ENCODE data around the gene SYCP2. TPM values are rescaled to one million over a fixed set of nuclear protein-coding genes. Genes with fewer than 3 reads are reported as not detected.

Gene SYCP2
- total RNA-seq, 1 experiment from 2014 or later: 0.70 TPM

GRCh38 chr20:59947376-59947775, 13.9 kb upstream of the SYCP2 start:
- H3K9me3 Mint-ChIP-seq: no peaks in the 10 kb centered on the region; a peak in 1 of 5 replicates
- H3K27me3 Mint-ChIP-seq (ENCODE audit: low read depth): no peaks in the 10 kb centered on the region
- no peak overlapping the region for H3K14ac ChIP-seq (ENCODE audit: insufficient read depth, low read length)
- H3K4ac ChIP-seq (ENCODE audit: low read depth, low read length): no peak overlapping the region
- H4K20me1 ChIP-seq (ENCODE audit: control insufficient read depth, insufficient read depth, insufficient read length): no peaks in the 10 kb centered on the region
- H2BK12ac ChIP-seq (ENCODE audit: insufficient read length, low read depth, low read length): no peak overlapping the region
- H3K27ac ChIP-seq (ENCODE audit: insufficient read length, low read depth, low read length): no peak overlapping the region
- no peak overlapping the region for H2AFZ ChIP-seq (ENCODE audit: low read length)
- no peaks in the 10 kb centered on the region for H3K23me2 ChIP-seq (ENCODE audit: insufficient read length, low read depth, low read length, poor library complexity, severe bottlenecking)
- H3K18ac ChIP-seq (ENCODE audit: insufficient read length, low read depth, low read length): no peak overlapping the region
- no peaks in the 10 kb centered on the region for H3K27me3 ChIP-seq (ENCODE audit: insufficient read depth, low read length)
- no peak overlapping the region for H3K23ac ChIP-seq (ENCODE audit: insufficient read length, low read depth, low read length)
- no peak overlapping the region for H2AK5ac ChIP-seq (ENCODE audit: insufficient read length, low read length)
- H4K91ac ChIP-seq (ENCODE audit: insufficient read length, low read depth, low read length): no peak overlapping the region
- no peak for DNase-seq
- no CpG with 5 or more reads among the region's 8 CpGs for WGBS (ENCODE audit: extremely low coverage, insufficient read length, low lambda C conversion rate)
- H2BK5ac ChIP-seq (ENCODE audit: insufficient read length, low read length): no peak overlapping the region
- no peak overlapping the region for H3K4me3 Mint-ChIP-seq
- no peaks in the 10 kb centered on the region for H3K9me3 ChIP-seq (ENCODE audit: control insufficient read depth, low read depth, low read length)
- no peak overlapping the region for H3K9ac ChIP-seq (ENCODE audit: extremely low read depth, insufficient read length, low read length)
- H2BK120ac ChIP-seq (ENCODE audit: low read depth, low read length, poor library complexity, severe bottlenecking): no peak overlapping the region
- no peak overlapping the region for H4K8ac ChIP-seq (replicated peaks; ENCODE audit: insufficient read length, low read depth, low read length)
- H3K27ac Mint-ChIP-seq: no peak overlapping the region
- H2BK20ac ChIP-seq (ENCODE audit: low read depth, low read length, poor library complexity, severe bottlenecking): no peak overlapping the region
- no peaks in the 10 kb centered on the region for H3K79me1 ChIP-seq (ENCODE audit: insufficient read depth, low read depth, low read length, poor library complexity, severe bottlenecking)
- no peak overlapping the region for H2BK15ac ChIP-seq (ENCODE audit: low read depth, low read length)
- peaks cover 11 to 15% of the 10 kb centered on the region in 2 experiments for H3K4me1 Mint-ChIP-seq
- no peaks in the 10 kb centered on the region for H3K4me1 ChIP-seq (ENCODE audit: insufficient read depth, low read length)
- H4K5ac ChIP-seq (ENCODE audit: insufficient read length, low read depth, low read length): no peak overlapping the region
- TF ChIP-seq CTCF (conservative IDR thresholded peaks at IDR 0.05): no peak
- H3K4me2 ChIP-seq (ENCODE audit: insufficient read depth, insufficient read length, low read length): no peak overlapping the region
- H3K79me2 ChIP-seq (ENCODE audit: insufficient read depth, low read length): no peaks in the 10 kb centered on the region
- no peak overlapping the region for H3K56ac ChIP-seq (ENCODE audit: insufficient read length, low read depth, low read length)
- no peak overlapping the region for H3T11ph ChIP-seq (ENCODE audit: low read length)
- peaks cover 6 to 18% (median 15%) of the 10 kb centered on the region in 3 experiments; a peak in 5 of 7 replicates for H3K36me3 Mint-ChIP-seq (ENCODE audit: insufficient read depth in 1 of 3, low read depth in 3 of 3)

Measured in H9 (cell line).